GF-D8 (cell line): ENCODE data around the gene TYK2.
"Not testable (repeated sequence)": the region's sequence is repeated elsewhere in the genome, so short reads cannot be mapped to it uniquely, and the experiment has no call there.

Experiments
- DNase-seq: peaks from one replicate; lab custom pipeline; 2025; lab: John Stamatoyannopoulos, UW

TYK2 gene

DNA sequence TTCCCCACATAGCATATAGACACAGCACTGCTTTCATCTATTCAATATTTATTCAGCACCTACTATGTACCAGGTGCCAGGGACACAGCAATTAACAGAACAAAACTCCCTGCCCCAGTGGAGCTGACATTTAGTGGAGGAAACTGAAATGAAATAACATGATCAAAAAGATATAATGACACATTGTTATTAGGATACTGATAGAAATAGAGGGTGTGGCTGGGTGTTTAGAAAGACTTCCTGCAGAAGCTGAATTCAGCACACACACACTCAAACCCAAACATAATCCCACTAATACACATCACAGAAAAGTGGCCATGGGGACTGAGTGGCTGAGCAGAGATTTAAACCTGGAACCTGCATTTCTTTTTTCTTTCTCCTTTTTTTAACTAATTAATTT is 26.7 kb upstream of the TYK2 start:
- no peak for DNase-seq

DNA sequence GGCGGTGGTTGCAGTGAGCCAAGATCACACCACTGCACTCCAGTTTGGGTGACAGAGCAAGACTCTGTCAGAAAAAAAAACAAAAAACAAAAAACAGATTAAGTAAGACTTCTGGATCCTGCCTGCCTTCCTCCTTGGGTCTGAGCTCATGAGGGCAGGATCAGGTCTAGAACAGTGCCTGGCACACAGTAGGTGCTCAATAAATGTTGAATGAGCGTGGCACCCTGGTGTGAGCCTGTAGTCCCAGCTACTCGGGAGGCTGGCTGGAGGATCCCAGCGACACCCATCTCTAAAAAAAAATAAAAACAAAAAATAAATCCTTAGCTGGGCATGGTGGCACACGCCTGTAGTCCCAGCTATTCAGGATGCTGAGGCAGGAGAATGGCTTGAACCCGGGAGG is 25.8 kb upstream of the TYK2 start:
- DNase-seq, result no peak

DNA sequence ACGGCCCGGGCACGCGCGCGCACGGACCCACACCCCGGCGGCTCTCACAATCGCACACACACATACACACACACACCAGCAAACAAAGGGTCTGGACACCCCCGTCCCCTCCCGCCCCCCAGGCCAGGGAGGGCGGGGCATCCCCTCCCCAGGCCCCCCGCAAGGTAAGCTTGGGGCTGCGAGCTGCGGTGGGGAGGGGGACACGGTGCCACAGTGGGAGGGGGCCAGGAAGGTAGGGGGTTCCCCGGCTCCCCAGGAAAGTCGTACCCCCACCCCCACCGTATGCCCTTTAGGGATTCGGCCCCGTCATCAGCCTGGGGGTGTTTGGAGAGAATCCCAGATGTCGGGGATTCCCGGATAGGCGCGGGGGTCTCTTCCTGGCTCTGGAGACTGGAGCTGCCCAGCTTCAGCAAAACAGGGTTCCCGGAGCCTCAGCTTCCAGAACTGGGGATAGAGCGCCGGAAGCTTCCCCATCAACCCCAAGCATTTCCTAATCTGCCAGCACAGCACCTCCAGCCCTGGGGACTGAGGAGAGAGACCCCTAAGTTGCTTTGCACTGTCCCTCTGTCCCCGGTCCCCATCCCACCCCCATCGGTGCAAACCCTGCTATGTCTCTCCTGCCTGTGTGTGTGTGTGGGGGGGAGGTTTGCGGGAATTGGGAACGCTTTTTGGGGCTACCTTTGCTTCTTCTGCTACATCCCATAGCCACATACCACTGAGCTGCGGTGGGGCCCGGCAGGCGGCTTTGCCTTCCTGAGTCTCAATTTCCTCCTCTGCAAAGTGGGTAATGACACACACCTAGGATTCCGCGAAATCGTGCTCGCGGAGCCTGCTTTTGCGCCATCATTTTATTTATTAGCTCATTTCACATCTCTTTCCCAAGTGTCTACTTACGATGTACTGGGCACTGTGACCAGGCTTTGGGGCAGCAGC is 24.8 kb upstream of the TYK2 start:
- no peak for DNase-seq

- peak; percentile 83 for DNase-seq
Observed at GRCh38 chr19:10403137-10404021, 23.0 kb upstream of the TYK2 start, which contains the start of gene CDC37. TSS of gene CDC37 (minus strand) at chr19:10403542. CDS start at chr19:10403479, 63 bp downstream.

DNA sequence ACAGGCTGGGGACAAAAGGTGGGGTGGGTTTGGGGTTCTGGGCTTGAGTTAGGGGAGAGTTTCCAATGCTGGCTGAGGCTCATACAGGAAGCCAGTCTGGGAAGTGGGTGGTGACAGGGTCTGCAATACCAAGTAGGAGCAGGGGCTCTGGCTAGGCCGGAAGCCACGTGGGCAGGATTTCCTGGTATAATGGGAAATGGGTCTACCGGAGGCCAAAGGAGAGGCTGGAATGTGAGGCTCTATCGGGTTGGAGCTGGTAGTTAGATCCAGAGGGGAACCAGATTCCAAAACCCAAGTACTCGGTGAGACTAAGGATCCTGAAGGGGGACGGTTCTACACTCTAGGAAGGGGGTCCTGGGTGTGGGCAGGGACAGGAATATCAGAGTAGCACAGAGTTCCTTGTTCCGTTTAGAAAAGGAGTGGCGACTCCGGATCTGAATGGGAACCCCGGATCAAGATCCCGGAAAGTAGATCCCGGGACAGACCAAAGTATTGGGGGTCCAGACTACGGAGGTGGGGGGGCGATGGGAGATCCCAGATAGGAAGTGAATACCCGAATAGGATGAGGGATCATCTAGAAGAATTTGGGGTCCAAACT is 22.2 kb upstream of the TYK2 start:
- no peak for DNase-seq

DNA sequence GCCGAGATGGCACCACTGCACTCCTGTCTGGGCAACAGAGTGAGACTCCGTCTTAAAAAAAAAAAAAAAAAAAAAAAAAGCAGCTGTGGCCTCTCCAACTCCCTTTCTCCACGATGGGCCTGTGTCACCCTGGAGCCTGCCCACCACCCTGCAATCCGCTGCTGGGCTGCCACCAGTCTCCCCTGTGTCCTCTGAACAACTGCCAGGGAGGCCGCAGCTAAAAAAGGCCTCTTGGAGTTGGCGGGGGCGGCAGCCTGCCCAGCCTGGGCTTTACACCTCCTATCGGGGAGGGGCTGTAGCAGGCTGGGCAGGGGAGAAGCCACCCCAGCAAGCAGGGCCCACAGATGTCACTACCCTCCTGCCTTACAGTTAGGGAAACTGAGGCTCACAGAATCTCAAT is 19.5 kb upstream of the TYK2 start:
- no peak for DNase-seq

- DNase-seq, result not testable (repeated sequence)
Observed at GRCh38 chr19:10399340-10399739, 19.0 kb upstream of the TYK2 start.

GRCh38 chr19:10398819-10399218 is 18.4 kb upstream of the TYK2 start:
- DNase-seq, result no peak

DNA sequence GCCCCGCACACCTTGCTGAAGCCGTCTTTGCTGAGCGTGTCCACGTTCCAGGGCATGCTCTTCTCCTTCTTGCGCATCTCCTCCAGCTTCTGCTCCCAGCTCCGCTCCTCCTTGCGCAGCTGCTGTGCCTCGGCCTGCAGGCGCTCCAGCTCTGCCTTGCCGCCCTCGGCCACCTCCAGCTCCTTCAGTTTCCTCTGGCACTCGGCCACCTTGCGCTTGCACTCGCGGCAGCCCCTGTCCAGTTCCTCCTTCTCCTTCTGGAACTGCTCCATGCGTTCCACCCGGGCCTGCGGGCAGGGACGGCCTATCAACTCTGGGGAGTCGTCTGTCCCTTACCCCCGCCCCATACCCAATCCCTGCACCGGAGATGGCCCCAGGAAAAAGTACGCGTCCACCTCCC is 15.5 kb upstream of the TYK2 start:
- no peak for DNase-seq

DNA sequence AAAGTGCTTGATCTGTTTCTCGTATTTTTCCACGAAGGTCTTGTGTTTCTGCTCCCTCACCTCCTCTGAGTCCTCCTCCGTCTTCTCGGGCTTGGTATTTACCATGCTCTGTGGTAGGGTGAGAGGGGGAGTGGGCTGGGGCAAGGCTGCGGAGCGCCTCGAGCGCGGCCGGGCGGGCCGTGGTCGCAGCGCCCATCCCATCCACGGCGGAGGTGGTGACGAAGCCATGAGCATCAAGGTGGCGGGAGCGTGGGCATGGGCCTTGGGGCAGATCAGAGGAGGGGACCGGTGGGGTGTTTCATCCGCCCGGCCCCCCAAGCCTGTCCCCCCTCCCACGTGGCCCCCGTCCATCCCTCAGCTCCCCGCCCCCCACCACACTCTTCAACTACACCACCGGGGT is 15.1 kb upstream of the TYK2 start:
- DNase-seq, result no peak

DNA sequence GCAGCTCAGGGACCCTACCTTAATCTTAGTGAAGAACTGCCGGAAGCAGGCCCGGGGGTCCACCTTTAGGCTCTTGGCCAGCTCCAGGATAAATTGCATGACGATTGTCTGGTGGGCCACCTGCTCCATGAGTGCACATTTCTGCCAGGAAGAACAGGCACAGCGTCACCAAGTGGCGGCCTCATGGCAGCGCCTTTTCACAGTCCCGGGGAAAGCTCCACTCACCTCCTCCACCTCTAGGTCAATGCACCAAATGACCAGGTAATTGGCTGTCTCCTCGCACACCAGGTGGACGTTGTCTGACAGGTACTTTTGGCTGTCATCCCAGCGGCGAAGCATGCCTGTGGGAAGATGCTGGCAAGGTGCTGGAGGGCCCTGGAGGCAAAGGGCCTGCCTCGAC is 14.6 kb upstream of the TYK2 start:
- DNase-seq, result no peak

DNA sequence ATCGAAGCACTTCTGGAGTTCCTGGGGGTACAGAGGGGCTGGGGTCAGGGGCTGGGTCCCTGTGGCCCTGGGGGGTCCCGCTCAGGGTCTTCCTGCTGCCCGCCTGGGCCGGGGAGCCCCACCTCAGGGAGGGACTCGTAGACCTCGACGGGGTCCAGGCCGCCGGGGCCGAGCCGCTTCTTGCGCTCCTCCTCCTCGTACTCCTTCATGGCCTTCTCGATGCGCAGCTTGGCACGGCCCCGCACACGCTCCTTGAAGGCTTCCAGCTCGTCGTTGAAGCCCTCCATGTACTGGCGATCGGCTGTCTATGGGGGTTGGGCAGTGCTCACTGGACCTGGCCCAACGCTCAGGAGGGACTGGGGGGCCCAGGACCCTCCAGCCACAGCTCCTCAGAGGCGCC is 12.8 kb upstream of the TYK2 start:
- no peak for DNase-seq

GRCh38 chr19:10392120-10392519 is 11.7 kb upstream of the TYK2 start:
- no peak for DNase-seq

DNA sequence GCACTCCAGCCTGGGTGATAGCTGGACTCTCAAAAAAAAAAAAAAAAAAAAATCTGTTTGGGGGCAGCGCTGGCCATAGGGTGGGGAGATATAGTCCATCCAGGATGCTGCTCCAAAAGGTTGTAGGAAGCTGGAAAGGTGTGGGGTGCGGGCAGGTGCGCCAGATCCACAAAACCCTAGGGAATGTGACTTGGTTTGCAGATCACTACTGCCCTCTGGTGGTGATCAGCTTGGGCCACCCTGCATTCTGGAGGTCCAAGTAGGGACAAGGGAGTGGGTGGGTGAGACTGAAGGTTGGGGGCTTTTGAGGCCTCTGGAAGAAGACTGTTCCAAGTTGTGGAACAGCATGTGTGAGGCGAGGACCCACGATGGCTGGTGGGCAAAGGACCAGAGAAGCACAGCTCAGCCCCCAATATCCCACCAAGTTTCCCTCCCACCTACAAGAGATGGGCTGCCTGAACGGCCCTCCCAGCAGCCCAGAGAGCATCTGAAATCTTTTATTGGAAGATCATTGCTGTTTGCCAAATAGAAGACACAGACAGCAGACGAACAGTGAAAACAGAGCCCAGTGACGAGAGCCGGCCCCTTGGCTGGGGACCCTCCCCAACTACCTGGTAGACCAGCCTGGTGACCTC is 10.4 kb upstream of the TYK2 start:
- no peak for DNase-seq

GRCh38 chr19:10389863-10390262 is 9.5 kb upstream of the TYK2 start:
- no peak for DNase-seq

DNA sequence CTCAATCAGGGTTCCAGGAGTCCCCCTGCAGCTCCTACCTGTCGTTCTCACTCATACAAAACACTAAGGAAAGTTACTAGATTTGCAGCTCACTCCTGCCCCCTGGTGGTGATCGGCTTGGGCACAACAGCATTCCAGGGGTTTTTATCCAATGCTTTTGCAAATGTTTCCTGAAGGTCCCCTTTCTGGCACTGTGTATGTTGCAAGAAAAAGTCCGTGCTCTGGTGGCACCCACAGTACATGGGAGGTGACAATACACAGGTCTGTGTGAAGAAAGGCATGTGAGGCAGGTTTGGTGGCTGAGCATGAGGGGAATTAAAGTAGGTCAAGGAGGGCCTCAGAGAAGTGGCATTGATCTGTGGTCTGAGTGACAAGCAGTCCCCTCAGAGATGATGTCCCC is 8.6 kb upstream of the TYK2 start:
- peak; percentile 43 for DNase-seq

DNA sequence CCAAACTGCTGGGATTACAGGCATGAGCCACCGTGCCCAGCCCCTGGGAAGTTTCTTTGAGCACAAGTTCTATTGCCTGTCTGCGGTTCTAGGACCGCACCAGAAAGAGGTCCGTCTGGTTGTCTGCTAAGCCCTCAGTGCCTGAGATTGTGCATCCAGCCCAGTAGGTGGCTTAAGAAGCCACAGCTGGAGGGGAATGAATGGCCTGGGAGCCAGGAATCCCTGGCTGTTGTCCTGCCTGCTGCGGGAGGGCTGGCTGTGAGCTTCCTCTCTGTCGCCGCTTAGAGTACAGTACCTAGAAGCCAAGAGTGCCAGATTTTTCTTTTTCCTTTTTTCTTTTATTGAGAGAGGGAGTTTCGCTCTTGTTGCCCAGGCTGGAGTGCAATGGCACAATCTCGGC is 4.2 kb upstream of the TYK2 start:
- DNase-seq, result no peak

DNA sequence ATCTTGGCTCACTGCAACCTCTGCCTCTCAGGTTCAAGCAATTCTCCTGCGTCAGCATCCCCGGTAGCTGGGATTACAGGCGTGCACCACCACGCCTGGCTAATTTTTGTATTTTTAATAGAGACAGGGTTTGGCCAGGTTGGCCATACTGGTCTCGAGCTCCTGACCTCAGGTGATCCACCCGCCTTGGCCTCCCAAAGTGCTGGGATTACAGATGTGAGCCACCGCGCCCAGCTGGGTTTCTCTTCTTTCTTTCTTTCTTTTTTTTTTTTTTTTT is 2.8 kb upstream of the TYK2 start:
- DNase-seq, result not testable (repeated sequence)

DNA sequence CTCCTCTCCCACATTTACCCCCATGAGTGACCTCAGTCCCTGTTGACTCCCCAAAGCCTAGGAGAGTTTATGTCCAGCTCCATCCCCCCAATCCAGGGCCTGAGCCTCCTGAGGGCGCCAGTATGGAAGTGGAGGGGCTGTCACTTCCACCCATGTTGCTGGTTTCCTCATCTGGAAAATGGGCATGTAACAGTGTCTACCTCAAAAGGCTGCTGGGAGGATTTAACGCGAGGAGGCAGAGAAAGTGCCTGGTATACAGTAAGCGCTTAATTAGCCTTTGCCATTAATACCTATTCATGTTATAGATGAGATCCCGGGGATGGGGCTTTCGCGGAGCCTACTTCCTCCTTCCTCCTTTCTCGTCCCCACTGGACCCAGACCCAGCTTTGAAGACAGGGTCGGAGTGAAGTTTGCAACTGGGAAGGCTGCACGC is 476 bp downstream of the TYK2 start:
- DNase-seq, result no peak

DNA sequence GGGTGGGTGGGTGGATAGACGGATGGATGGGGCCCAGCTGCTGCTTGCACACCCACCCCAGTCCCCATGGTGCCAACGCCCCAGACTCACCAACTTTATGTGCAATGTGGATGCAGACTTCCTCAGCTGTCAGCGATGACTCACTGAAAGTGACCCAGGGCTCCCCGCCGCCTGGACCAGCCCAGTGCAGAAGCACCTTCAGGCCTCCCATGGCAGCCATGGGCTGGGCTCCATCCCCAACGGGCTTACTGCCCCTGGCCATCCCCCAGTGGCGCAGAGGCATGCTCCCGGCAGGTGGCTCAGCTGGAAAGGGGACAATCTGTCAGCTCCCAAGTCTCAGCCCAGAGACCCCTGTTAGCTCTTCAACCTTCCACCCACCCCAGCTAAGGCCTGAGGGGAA is 2.2 kb downstream of the TYK2 start:
- DNase-seq, result no peak

DNA sequence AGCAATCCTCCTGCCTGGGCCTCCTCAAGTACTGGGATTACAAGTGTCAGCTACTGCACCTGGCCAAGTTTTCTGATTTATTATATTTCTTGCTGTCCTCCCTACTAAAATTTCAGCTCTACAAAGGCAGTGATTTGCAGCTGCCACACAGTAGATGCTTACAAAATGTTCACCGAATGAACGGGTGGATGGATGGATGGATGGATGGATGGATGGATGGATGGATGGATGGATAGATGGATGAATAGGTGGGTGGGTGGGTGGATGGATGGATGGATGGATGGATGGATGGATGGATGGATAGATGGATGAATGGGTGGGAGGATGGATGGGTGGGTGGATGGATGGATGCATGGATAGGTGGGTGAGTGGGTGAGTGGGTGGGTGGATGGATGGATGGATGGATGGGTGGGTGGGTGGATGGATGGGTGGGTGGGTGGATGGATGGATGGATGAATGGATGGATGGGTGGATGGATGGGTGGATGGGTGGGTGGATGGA is 3.2 kb downstream of the TYK2 start:
- DNase-seq, result not testable (repeated sequence)

DNA sequence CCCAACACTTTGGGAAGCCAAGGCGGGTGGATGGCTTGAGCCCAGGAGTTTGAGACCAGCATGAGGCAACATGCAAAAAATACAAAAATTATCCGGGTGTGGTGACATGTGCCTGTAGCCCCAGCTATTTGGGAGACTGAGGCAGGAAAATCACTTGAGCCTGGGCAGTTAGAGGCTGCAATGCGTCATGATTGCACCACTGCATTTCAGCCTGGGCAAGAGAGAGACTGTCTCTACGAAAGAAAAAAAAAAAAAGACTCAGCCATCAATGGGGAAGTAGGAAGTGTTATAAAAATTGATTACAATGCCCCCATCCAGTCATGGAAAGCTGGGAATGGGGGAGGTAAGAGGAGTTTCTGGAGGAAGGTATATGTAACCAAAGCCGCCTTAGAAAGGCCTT is 5.4 kb downstream of the TYK2 start:
- no peak for DNase-seq
